ENCODE data around the gene DNAH12. TPM values are rescaled to one million over a fixed set of nuclear protein-coding genes. Genes with fewer than 3 reads are reported as not detected.
"Not testable (repeated sequence)": the region's sequence is repeated elsewhere in the genome, so short reads cannot be mapped to it uniquely, and the experiment has no call there.

Gene DNAH12
- total RNA-seq, 1 donor from 2014 or later, result under 0.01 TPM

GRCh38 chr3:57411715-57412114 is 132.4 kb downstream of the DNAH12 start:
- DNase-seq (ENCODE audit: low read depth in 2 of 2), result no peak

GRCh38 chr3:57409471-57409870 is 134.7 kb downstream of the DNAH12 start:
- DNase-seq (ENCODE audit: low read depth in 2 of 2), result no peak

DNA sequence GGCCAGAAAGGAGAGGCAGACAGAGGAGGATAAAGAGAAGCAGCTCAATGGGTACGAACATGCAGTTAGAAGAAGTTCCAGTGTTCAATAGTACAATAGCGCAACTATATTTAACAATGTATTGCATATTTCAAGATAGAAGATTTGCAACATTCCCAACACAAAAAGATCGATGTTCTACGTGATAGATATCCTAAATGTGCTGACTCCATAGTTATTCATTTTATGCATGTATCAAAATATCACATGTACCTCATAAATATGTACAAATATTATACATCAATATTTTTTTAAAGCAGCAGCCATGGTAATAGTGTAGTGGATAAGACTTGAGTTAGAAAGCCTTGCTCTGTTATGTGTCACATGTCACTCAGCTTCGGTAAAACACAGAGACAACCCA is 141.5 kb downstream of the DNAH12 start:
- DNase-seq (ENCODE audit: low read depth in 2 of 2), result no peak

DNA sequence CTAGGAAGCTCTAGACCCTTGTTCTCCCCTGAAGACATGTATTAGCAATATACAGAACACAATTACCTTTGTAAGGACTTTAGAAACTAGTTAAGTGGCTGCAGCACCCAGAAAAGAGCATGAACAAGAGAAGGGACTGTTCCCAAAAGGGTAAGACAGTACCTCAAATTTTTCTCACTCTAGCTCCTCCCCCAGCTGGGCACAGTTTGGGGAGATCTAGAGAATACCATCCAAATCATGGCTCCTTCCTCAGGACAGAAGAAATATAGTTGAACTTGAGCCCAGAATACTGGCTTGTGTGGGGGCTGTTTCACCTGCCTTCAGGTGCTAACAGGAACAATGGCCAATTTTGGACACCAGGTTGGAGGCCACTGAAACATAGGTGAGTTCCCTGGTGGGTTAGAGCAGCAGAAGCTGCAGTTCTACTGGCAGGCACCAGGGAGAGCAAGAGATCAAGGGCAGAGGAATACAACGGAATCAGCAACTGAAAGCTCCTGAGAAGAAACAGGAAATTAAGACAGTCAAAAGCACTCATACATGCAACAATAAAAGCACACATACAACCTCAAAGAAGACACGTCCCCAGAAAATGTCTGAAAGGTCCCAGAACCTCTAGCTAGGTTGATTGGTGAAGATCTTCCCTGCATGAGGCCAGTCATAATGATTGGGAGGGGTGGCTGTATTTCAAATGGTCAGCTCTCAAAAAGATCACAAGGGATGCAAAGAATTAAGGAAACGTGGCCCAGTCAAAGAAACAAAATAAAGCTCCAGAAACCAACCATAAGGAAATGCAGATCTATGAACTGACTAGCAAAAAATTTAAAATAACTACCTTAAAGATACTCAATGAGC is 146.7 kb downstream of the DNAH12 start:
- DNase-seq (ENCODE audit: low read depth in 2 of 2), result peak; percentile 64 to 71

GRCh38 chr3:57393977-57394376 is 150.2 kb downstream of the DNAH12 start:
- no peak for DNase-seq (ENCODE audit: low read depth in 2 of 2)

DNA sequence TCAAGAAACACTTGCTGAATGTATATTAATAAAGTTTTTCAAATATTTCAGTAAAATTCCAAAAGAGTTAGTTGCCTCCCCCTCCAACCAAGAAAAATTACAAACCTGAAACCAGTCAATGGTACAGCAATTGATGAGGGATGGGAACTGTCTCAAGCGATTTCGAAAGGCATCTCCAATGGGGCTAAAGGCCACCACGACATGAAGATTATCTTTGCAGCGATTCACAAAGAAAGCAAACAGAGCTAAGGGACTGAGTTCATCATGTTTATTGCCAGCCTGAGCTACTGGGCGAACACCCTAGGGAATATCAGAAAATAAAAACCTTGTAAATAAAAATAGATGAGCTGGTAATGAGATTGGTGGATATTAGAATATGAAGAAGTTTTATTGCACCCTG is 152.4 kb downstream of the DNAH12 start:
- DNase-seq (ENCODE audit: low read depth in 2 of 2), result no peak

DNA sequence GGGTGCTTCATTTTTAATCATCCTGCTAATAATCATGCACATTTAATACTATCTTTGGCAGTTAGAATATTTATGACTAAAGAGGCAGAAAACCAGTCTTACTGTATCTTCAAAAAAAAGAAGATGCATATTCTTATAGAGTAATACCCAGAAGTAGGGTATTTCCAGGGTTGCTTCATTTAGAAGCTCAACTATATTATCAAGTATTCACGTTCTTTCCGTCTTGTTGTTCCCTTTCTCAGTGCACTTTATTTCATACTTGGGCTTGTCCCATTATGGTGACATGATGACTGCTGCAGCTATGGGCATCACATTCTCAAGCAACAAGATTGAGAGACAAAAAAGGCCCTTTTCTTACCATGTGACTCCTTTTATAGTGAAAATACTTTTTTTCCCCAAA is 154.9 kb downstream of the DNAH12 start:
- no peak for DNase-seq (ENCODE audit: low read depth in 2 of 2)

GRCh38 chr3:57386307-57386706 is 157.8 kb downstream of the DNAH12 start:
- DNase-seq (ENCODE audit: low read depth in 2 of 2), result no peak

DNA sequence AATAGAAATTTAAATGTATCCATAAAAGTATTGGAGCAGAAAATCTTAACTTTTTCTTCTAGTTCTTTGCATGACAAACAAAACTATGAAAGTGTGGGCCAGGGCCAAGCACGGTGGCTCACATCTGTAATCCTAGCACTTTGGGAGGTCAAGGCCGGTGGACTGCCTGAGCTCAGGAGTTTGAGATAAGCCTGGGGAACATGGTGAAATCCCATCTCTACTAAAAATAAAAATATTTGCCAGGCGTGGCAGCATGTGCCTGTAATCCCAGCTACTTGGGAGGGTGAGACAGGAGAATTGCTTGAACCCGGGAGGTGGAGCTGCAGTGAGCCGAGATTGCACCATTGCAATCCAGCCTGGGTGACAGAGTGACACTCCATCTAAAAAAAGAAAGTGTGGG is 158.6 kb downstream of the DNAH12 start:
- no peak for DNase-seq (ENCODE audit: low read depth in 2 of 2)

GRCh38 chr3:57383838-57384237 is 160.3 kb downstream of the DNAH12 start:
- DNase-seq (ENCODE audit: low read depth in 2 of 2), result no peak

GRCh38 chr3:57383406-57383805 is 160.7 kb downstream of the DNAH12 start:
- no peak for DNase-seq (ENCODE audit: low read depth in 2 of 2)

DNA sequence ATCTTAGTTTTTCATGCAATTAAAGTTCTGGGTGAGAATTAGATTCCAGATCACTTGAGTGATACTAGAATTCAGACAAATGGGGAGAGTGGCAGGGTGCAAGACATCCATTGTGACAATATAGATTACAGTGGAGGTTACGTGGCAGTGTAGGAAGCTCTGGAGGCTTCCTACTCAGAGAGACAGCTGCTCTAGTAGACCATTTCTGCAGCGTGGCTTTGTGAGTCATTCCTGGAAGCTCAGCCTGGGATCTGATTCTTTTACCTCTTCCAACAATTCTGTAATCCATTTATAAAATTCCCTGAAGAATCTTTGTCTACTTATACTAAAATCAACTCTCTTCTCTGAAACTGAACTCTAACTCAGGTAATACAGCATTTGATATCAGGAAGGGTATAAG is 161.2 kb downstream of the DNAH12 start:
- DNase-seq (ENCODE audit: low read depth in 2 of 2), result peak in 1 of 2 donors; percentile 21

GRCh38 chr3:57370341-57370740 is 173.8 kb downstream of the DNAH12 start:
- no peak for DNase-seq (ENCODE audit: low read depth in 2 of 2)

- DNase-seq (ENCODE audit: low read depth in 2 of 2), result not testable (repeated sequence)
Observed at GRCh38 chr3:57365089-57365488, 179.1 kb downstream of the DNAH12 start.

DNA sequence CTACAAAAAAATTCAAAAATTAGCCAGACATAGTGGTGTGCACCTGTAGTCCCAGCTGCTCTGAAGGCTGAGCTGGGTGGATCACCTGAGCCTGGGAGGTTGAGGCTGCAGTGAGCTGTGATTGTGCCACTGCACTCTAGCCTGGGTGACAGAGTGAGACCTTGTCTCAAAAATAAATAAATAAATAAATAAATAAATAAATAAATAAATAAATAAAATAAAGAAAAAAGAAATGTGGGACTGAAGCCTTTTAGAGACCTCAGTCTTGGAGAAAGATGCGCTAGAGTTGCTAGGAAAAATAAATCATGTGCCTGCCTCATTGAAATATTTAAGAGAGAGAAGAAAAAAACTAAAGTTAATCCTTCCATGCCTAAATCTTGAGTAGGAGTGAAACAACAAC is 187.9 kb downstream of the DNAH12 start:
- not testable (repeated sequence) for DNase-seq (ENCODE audit: low read depth in 2 of 2)

- no peak for DNase-seq (ENCODE audit: low read depth in 2 of 2)
Observed at GRCh38 chr3:57354768-57355167, 189.4 kb downstream of the DNAH12 start.

DNA sequence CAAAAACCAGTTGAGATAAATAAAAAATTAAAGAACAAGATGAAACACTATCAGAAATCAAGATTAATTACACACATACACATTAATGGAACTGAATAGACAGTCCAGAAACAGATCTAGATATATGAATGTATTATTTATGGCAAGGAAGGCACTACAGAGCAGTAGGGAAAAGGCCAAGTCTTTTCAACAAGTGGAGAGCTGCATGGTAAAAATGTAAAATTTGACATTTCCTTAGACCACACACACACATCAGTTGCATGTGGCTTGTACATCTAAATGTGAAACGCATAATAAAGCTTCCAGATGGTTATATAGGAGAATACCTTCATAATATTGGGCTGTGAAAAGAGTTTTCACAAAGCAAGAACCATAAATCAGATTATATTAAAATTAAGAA is 193.9 kb downstream of the DNAH12 start:
- DNase-seq (ENCODE audit: low read depth in 2 of 2), result no peak

- not testable (repeated sequence) for DNase-seq (ENCODE audit: low read depth in 2 of 2)
Observed at GRCh38 chr3:57339071-57339642, 205.0 kb downstream of the DNAH12 start.

DNA sequence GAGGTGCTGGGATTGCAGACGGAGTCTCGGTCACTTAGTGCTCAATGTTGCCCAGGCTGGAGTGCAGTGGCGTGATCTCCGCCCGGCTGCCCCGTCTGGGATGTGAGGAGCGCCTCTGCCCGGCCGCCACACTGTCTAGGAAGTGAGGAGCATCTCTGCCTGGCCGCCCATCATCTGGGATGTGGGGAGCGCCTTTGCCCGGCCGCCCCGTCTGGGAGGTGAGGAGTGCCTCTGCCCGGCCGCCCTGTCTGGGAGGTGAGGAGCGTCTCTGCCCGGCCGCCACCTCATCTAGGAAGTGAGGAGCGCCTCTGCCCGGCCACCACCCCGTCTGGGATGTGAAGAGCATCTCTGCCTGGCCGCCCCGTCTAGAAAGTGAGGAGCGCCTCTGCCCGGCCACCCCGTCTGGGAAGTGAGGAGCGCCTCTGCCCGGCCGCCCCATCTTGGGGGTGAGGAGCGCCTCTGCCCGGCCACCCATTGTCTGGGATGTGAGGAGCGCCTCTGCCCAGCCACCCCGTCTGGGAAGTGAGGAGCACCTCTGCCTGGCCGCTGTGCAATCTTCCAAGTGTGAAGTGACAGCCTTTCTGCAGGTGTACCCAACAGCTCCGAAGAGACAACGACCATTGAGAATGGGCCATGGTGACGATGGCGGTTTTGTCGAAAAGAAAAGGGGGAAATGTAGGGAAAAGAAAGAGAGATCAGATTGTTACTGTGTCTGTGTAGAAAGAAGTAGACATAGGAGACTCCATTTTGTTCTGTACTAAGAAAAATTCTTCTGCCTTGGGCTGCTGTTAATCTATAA is 205.7 kb downstream of the DNAH12 start:
- not testable (repeated sequence) for DNase-seq (ENCODE audit: low read depth in 2 of 2)

DNA sequence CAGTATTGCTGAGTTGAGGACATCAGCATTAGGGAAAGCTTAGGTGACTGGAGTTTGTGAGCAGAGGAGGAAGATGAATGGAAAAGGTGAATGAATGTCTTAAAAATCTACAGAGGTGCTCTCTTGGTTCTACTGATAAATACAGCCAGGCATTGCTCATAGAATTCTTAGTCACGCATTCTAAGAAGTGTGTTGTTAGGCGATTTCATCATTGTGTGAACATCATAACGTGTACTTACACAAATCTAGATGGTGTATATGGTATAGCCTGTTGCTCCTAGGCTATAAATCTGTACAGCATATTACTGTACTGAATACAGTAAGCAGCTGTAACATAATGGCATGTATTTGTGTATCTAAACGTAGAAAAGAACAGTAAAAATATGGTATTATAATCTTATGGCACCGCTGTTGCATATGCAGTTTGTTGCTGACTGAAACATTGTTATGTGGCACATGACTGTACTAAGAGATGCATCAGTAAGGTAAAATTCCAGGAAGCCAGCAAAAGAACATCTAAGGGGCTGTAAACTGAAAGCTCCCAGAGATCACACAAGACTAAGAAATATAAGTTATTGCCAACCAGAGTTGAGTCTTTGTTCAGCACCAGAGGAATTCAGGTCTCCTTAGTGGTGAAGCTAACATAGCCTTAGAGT is 208.7 kb downstream of the DNAH12 start:
- DNase-seq (ENCODE audit: low read depth in 2 of 2), result no peak

GRCh38 chr3:57331078-57331610 is 213.0 kb downstream of the DNAH12 start:
- DNase-seq (ENCODE audit: low read depth in 2 of 2), result no peak

Measured in lung microvascular endothelial cell (primary cell).